ACHN (cell line): ENCODE measurements around the gene SMAD6.
A peak's percentile ranks its signal among the peaks of the same experiment; 100 is the strongest.

Experiments
- DNase-seq: peaks from one replicate; pipeline ENCODE4 v3.0.0-alpha.2; 2015
- in situ Hi-C: cut with HindIII; loops from 2 replicates; pipeline ENCODE4 v1.10.0; 2017; ENCODE audit warnings: low sequenced_read_pairs, low pct_ligation_motif_present, low pct_unique_long_range_greater_than_20kb

Gene SMAD6

DNA sequence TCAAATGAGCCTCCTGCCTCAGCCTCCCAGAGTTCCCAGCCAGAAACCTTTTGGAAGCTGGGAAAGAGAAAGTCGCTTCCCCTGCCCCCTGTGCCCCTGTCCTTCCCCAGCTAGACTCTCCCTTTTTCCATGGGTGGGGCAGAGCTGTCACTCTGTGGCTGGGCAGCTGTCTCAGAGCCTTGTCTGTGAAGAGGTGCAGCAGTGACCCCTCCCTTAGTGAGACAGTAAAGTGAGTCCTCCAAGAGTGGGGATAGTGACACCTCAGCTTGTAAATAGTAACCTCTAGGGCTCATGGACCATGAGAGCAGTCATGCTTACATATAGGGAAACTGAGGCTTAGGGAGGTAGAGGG lies 76.3 kb downstream of the SMAD6 start:
- in situ Hi-C loops = no loop called here

DNA sequence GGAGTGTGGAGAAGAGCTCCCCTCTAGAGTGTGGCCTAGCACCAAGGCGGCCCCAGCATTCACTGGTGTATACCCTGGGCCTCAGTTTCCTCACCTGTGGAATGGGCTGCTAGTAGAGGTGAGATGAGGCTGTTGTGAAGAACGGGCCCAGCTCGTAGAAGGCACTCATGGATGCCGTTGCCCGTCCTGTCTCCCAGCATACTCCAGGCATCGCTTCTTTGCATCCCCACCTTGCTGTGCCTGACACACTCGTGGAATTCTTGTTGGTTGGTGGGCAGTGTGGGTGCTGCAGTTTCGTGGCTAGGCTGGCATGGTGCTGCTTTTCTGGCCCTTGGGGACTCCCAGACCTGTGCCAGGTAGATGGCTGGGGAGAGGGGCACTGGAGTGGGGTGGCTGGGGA lies 76.7 kb downstream of the SMAD6 start:
- in situ Hi-C loops = no loop called here
- DNase-seq = no peak

More for the DNA sequence above, 76.3 kb downstream of the SMAD6 start:
- no peak for DNase-seq

DNA sequence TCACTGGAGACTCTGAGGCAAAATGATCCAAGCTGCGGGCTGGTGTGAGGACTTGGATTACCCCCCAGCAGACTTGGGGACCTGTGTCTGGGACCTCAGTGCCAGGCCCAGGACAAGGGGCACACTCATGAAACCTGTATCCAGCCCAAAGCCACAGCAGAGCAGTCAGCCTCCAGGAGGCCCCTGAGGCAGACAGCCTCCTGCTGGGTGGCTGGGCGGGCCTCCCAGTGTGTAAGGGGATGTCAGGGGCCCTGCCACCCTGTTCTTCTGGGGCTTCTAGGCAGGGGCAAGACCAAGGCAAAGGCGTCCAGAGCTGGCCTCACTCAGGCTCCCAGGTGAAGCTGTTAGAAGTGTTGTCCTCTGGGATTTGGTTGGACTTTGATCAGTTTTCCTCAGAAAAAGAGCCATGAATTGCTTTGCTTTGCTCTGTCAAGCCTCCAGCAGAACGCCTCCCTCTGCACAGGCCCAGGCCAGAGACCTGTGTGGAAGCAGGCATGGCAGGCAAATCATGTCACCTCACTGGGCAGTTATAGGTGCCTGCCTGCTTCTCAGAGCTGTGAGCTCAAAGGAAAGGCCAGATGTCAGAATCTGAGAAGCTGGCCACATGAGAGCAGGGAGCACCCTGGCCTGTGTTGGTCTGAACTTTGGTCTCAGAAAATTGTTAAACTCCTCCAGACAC lies 77.4 kb downstream of the SMAD6 start:
- DNase-seq = no peak
- in situ Hi-C loops = no loop called here

DNA sequence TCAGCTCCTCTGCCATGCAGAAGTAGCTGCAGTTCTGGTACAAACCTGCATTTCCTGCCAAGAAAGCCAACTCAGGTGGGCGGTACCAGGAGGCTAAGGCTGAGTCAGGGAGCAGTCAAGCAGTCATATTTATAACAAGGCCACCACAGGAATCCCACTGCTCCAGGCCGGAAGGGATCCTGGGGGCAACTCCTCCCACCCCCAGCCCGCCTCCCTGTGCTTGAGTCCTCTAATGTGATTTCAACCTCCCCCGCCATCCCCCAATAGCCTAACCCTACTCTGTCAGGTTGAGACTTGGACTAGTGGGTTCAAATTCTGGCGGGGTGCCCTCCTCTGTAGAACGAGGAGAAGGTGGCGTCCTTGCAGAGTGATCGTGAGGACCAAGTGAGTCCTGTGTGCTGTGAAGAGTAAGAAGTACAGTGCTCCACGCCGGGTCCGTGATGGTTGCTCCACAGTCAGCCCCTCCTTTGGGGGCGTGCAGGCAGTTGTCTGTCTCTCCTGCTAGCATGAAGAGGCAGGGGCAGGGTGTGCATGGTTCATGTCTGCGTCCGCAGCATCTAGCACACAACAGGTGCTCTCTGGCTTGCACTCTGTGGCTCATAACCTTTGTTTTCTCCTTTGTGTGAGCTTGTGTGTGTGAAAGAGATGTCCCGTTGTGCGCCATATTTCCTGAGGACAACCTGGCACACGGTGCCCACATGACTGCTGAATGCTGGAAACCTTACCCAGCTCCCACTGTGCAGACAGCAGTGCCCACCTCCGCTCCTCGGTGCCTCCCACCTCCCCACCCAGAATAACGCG lies 78.3 kb downstream of the SMAD6 start:
- in situ Hi-C loops = no loop called here
- DNase-seq = peak; percentile 89

DNA sequence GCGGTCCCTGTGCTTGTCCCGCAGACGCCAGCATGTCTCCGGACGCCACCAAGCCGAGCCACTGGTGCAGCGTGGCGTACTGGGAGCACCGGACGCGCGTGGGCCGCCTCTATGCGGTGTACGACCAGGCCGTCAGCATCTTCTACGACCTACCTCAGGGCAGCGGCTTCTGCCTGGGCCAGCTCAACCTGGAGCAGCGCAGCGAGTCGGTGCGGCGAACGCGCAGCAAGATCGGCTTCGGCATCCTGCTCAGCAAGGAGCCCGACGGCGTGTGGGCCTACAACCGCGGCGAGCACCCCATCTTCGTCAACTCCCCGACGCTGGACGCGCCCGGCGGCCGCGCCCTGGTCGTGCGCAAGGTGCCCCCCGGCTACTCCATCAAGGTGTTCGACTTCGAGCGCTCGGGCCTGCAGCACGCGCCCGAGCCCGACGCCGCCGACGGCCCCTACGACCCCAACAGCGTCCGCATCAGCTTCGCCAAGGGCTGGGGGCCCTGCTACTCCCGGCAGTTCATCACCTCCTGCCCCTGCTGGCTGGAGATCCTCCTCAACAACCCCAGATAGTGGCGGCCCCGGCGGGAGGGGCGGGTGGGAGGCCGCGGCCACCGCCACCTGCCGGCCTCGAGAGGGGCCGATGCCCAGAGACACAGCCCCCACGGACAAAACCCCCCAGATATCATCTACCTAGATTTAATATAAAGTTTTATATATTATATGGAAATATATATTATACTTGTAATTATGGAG lies 79.1 kb downstream of the SMAD6 start:
- no peak for DNase-seq
- in situ Hi-C loops = no loop called here

DNA sequence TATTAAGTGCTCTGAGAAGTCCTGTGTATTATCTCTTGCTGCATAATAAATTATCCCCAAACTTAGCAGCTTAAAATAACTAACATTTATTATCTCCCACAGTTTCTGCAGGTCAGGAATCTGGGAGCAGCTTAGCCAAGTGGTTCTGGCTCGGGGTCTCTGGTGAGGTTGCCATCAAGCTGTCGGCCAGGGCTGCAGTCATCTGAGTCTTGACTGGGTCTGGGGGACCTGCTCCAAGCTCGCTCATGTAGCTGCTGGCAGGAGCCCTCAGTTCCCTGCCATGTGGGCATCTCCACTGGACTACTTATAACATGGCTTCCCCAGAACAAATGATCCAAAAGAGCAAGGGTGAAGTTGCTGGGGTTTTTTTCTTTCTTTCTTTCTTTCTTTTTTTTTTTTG lies 80.7 kb downstream of the SMAD6 start:
- no peak for DNase-seq
- in situ Hi-C loops = no loop called here

DNA sequence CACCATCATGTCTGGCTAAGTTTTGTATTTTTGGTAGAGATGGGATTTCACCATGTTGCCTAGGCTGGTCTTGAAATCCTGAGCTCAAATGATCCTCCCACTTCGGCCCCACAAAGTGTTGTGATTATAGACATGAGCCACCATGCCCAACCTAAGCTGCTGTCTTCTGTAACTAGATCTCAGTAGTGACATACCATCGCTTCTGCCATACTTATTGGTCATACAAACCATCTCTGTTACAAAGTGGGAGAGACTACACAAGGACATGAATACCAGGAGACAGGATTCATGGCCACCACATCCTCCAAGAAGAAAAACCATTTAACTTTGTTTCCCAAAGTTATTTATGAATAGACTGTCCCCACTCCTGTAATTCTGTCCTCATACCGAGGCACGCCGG lies 81.3 kb downstream of the SMAD6 start:
- in situ Hi-C loops = no loop called here
- no peak for DNase-seq

DNA sequence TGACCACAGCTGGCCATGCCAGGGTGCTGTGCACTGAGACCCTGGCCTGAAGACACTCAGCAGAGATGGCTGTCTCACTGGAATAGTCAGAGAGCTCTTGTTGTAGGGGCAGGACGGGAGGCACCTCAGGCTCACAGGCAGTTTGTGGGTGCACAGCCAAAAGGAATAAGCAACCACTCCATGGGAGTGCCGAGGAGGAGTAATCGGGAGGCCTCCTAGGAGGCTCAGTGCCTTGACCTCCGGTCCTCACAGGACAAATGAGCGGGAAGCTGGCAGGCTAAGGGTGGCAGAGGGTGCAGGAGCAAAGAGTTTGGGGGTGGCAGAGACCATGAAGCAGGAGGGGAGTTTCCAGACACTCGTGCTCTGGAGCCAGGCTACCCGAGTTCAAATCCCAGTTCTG lies 81.7 kb downstream of the SMAD6 start:
- in situ Hi-C loops = no loop called here
- no peak for DNase-seq

DNA sequence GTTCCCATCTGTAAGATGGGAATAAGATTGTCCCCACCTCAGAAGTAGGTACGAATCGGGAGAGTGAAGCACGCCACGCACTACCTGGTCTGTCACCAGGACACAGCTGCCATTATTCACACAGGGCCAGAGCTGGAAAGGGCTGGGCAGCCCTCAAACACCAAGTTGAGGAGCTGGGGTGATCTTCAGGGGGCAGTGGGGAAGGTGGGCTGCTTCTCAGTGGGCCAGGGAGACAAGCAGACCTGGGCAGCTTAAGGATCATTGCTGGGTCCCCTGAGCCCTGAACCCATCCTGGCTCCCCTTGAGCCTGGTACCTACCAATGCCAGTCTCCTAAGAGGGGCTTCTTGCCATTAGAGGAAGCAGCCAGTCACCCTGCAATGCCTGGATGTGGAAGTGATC lies 82.1 kb downstream of the SMAD6 start:
- no peak for DNase-seq
- in situ Hi-C loops = no loop called here

DNA sequence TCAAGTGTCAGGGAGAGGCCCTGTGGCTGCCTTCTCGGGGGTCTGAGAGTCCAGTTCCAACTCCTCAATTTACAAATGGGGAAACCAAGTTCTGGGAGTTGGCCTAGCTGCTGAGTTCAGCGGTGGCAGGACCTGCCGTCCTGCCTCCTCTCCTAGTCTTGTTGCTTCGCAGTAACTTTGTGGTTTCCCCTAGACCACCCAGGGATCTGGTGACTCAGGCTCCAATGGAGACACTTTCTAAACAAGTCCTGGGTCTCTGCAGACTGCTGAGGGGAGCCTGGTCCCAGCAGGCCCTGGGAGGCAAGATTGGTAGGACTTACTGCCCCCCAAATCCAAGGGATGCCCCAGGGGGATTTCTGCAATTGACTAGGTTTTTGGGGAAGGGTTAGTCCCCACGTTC lies 83.6 kb downstream of the SMAD6 start:
- DNase-seq = peak; percentile 34
- in situ Hi-C loops = no loop called here

DNA sequence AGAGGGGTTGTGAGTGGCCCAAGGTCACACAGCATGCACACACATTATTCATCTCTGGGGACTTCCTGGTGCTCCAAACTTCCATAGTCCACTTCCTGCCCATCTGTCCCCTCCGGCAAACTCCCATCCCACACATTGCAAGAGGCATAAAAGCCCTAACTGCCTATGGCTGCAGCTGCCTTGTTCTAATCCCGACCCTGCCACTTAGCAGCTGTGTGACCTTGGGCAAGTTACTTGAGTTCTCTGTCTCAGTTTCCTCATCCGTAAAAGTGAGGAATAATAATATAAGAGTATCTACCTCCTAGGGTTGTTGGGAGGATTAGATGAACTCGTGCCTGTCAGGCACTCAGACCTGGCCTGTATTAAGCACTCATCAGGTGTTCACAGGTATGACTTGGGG lies 84.2 kb downstream of the SMAD6 start:
- no peak for DNase-seq
- in situ Hi-C loops = no loop called here

DNA sequence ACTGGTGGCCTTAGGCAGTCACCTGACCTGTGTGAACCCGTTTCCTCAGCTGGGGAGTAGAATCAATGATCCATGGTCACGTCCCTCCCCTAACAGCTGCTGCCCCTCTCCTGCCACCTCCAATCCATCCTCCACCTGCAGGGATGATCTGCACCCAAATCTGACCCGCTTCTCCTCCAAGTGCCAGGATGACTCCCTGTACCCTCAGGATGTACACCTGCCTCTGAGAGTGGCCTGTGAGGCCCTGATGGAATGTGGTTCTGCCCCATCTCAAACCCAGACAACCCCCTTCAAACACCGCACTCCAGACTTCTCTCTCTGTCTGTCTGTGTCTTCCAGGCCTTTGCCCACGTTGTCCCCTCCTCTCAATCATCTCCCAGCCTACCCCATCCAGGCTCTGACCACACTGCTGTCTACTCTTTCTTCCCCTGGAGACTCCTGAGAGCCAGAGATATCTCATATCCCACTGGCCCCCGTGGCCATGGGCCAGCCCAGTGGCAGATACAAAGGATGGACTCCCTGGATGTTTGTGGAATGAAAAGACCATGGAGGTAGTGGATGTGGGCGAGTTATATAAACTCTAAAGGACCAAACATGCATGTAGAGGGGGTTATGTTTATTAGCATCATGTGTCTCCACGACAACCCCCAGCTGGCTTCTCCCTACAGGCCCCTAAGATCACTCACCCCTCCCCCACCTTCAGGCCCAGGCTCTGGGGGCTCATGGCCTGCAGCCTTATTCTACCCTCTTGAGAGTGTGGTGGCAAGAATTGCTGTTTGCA lies 84.9 kb downstream of the SMAD6 start:
- DNase-seq = no peak
- in situ Hi-C loops = no loop called here

DNA sequence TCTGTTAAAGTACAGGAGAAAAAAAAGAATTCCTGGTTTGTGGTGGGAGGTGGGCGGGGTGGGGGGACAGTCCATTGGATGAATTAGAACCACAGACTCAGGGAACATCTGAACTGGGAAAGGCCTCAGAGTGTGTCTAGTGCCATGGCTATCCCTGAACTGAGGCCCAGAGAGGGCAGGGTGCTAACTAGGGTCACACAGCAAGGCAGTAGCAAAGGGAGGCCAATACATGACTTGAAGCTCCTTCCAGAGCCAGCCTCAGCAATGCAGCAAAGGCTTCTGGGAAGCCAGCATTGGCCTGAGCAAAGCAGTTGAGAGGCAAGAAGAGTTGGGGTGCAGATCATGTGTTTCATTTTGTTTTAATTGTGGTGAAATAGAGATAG lies 85.4 kb downstream of the SMAD6 start:
- no peak for DNase-seq
- in situ Hi-C loops = no loop called here

DNA sequence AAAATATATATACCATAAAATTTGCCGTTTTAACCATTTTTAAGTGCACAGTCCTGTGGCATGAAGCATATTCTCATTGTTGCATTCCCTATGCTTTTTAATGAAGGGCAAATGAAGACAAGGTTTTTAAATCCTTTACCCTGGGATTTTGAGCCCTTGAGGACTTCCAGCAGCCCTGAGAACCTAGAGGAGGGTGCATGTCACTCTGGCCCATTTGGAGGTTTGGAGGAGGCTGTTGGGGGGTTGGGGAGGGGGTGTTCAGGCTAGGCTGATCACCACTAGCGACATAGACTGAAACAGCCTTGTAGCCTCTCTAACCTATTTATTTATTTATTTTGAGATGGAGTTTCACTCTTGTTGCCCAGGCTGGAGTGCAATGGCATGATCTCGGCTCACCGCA lies 86.0 kb downstream of the SMAD6 start:
- no peak for DNase-seq
- in situ Hi-C loops = no loop called here

DNA sequence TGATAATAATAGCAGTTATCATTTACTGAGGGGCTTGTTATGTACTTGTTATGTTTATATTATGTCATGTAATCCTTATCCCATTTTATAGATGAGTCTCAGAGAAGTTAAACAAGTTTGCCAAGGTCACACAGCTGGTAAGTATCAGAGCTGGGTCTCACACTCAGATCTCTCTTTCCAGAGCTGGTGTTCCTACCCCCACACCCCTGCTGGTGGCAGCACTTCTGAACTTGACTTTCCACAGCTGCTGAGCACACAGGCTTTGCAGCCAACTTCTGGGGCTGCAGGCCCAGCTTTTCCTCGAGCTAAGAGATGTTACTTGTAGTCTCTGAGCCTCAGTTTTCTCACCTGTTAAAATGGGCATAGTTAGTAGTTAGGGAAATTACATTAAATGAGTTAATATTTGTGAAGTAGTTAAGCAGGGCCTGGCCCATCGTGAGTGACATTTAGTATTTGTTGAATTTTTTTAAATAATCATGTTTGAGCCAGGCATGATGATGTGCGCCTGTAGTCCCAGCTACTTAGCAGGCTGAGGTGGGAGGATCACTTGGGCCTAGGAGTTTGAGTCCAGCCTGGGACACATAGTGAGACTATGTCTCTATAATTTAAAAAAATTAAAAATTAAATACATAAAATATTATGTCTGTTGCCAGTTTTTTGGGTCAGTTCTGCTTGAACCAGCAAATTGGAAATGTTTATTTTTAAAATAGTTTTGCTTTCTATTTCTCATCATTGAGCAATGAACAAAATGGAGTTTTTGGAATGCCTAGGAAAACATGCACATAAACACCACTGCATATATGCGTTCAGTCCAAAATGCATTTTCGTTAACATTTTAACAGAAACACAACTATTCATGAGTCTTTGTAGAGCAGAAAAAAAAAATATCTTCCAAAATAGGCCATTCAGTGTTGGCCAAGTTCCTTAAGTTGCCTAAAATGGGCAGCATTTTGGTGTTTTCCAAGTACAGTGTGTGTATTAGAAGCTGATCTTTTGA lies 87.3 kb downstream of the SMAD6 start:
- DNase-seq = peak; percentile 51
- in situ Hi-C loops = no loop called here

DNA sequence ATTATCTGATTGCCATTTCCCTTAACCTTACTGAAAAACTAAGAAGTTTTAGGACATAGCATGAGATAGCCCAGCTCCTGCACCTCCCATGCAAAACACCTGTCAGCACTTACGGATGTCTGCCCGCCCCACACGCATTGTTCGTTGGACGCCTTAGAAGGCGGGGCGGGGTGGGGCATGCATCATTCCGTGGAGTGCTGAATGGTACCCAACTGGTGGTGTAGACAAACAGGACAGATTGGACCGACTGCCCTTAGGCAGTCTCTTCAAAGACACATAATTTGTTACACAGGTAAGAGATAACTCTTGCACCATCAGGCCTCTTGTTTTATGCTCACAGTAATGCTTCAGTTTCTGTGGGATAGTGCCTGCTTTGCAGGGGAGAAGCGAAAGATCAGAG lies 93.8 kb downstream of the SMAD6 start:
- in situ Hi-C loops = no loop called here
- DNase-seq = no peak

DNA sequence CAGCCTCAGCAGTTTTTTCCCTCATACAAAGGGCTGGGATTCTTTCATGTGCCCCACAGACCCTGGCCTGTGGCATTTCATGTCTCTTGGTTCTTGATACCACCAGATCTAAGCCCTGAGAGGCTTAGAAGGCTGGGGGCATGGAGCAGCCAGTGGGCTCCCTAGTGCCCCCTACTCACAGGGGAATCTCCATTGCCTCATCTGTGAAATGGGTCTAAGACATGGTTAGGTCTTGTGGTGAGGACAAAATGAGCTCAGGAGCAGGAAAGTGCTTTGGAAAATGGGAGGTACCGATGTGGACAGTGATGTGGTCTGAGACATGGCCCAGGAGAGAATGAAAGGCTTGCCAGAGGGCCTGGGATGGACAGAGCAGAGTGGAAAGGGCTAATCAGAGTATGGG lies 94.3 kb downstream of the SMAD6 start:
- DNase-seq = no peak
- in situ Hi-C loops = no loop called here

DNA sequence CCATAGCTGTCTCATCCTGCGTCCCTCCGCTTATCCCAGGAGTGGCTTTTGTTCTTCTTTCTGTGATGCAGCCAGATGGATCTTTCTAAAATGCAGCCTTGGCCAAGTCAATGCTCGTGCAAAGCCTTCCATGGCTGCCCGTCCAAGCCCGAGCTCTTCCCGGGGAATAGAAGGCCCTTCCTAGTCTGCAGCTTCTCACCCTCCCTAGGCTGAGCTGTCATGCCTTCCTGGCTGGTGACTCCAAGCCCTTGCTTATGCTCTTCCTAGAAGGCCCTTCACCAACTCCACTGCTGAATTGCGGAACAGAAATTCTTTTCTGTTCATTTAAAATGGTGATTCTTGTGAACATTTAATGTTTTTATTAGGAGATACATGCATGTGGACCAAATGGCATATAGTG lies 95.9 kb downstream of the SMAD6 start:
- in situ Hi-C loops = no loop called here
- DNase-seq = no peak
